Mucosa of descending colon (tissue), 3 donors: ENCODE data around the gene CNTNAP2. TPM values are rescaled to one million over a fixed set of nuclear protein-coding genes. Genes with fewer than 3 reads are reported as not detected.

Experiments
- ATAC-seq: fragments of 200-7000 bp; cut with Tn5 transposase; one replicate; pipeline ENCODE4 v1.9.1; 2020; ENCODE audit warnings: mild to moderate bottlenecking, moderate library complexity
- DNase-seq, 3 donors: peaks; one replicate each; pipeline ENCODE4 v3.0.0-alpha.2; 2020
- H3K36me3 ChIP-seq: fragments of 200-600 bp; one replicate; pipeline ENCODE4 v1.8.0; 2021; ENCODE audit warnings: low read depth, mild to moderate bottlenecking
- H3K4me1 ChIP-seq: fragments of 200-600 bp; one replicate; pipeline ENCODE4 v1.8.0; 2021; ENCODE audit warnings: low read depth, mild to moderate bottlenecking
- H3K4me3 ChIP-seq: fragments of 200-600 bp; one replicate; pipeline ENCODE4 v1.8.0; 2021; ENCODE audit warnings: mild to moderate bottlenecking
- H3K9me3 ChIP-seq: fragments of 200-600 bp; one replicate; pipeline ENCODE4 v1.8.0; 2021; ENCODE audit warnings: mild to moderate bottlenecking
- CTCF ChIP-seq: fragments of 200-600 bp; IDR thresholded peaks from one replicate; pipeline ENCODE4 v1.8.0; 2022; ENCODE audit warnings: antibody characterized with exemption, mild to moderate bottlenecking
- intact Hi-C, 2 donors: fragments of 100-400 bp; cut with DNase I in 1 of 2; cut with micrococcal nuclease in 1 of 2; formaldehyde crosslinking; loops; one replicate each; pipeline versions ENCODE4 v1.11.0 to v1.11.1; 2022; cut with DNase I, micrococcal nuclease
- total RNA-seq, 3 donors: library from RNA; stranded (reverse); fragmentation: NEBNext Ultra II Directional in 2 of 3; extraction: Animal tissue kit (Norgen Biotek cat#: 25700) in 2 of 3; gene quantifications; one replicate each; pipeline versions ENCODE4 v1.2.1 to v1.2.4, GENCODE V29; 2021 to 2023
- donor health status: DM: no; HTN: no; CAD: no; lungs with moderate emphysema.
- donor health status: DM: no; HTN: no; CAD: no.
- donor health status: DM: no; HTN: yes; CAD: no.

Gene CNTNAP2
- total RNA-seq, 3 donors from 2014 or later: 3.1 to 5.9 (median 4.2) TPM

GRCh38 chr7:148277042-148277660 lies 2160.6 kb downstream of the CNTNAP2 start:
- no peak for DNase-seq
- intact Hi-C loops: no loop called here
- H3K36me3 ChIP-seq: no peaks in the 10 kb centered on the region
- no peak for TF ChIP-seq CTCF
- no peak for ATAC-seq
- no peak overlapping the region for H3K4me3 ChIP-seq
- no peaks in the 10 kb centered on the region for H3K9me3 ChIP-seq
- no peaks in the 10 kb centered on the region for H3K4me1 ChIP-seq

- ATAC-seq (peak; percentile 65), DNase-seq (no peak)
Observed at GRCh38 chr7:148286150-148286549, 2169.5 kb downstream of the CNTNAP2 start.

GRCh38 chr7:148287538-148287937 lies 2170.9 kb downstream of the CNTNAP2 start:
- no peaks in the 10 kb centered on the region for H3K4me1 ChIP-seq
- intact Hi-C loops: no loop called here
- DNase-seq: no peak
- H3K4me3 ChIP-seq: no peak overlapping the region
- H3K36me3 ChIP-seq: no peaks in the 10 kb centered on the region
- no peak for TF ChIP-seq CTCF
- no peak for ATAC-seq
- H3K9me3 ChIP-seq: no peaks in the 10 kb centered on the region

More at GRCh38 chr7:148286150-148286549, 2169.5 kb downstream of the CNTNAP2 start:
- no peaks in the 10 kb centered on the region for H3K36me3 ChIP-seq
- H3K4me3 ChIP-seq: no peak overlapping the region
- H3K9me3 ChIP-seq: no peaks in the 10 kb centered on the region
- intact Hi-C loops: no loop called here
- no peak for TF ChIP-seq CTCF
- no peaks in the 10 kb centered on the region for H3K4me1 ChIP-seq

- intact Hi-C loops: no loop called here
- H3K4me1 ChIP-seq: no peaks in the 10 kb centered on the region
- TF ChIP-seq CTCF: no peak
- no peak overlapping the region for H3K4me3 ChIP-seq
- DNase-seq (no peak), ATAC-seq (no peak)
- no peaks in the 10 kb centered on the region for H3K9me3 ChIP-seq
- no peaks in the 10 kb centered on the region for H3K36me3 ChIP-seq
Observed at GRCh38 chr7:148288592-148289151, 2172.1 kb downstream of the CNTNAP2 start.

GRCh38 chr7:148289630-148290029 lies 2173.0 kb downstream of the CNTNAP2 start:
- H3K4me1 ChIP-seq: no peaks in the 10 kb centered on the region
- no peaks in the 10 kb centered on the region for H3K36me3 ChIP-seq
- ATAC-seq: no peak
- DNase-seq: no peak
- TF ChIP-seq CTCF: no peak
- no peak overlapping the region for H3K4me3 ChIP-seq
- intact Hi-C loops: no loop called here
- H3K9me3 ChIP-seq: no peaks in the 10 kb centered on the region
